ENCODE results near the gene CDA. TPM values are rescaled to one million over a fixed set of nuclear protein-coding genes. Genes with fewer than 3 reads are reported as not detected.
A peak's percentile ranks its signal among the peaks of the same experiment; 100 is the strongest.

Gene CDA
- total and polyA plus RNA-seq, 9 of the 15 experiments (the other 6 are each of a cell fraction or from before 2014, with no cell fraction given), result not detected

DNA sequence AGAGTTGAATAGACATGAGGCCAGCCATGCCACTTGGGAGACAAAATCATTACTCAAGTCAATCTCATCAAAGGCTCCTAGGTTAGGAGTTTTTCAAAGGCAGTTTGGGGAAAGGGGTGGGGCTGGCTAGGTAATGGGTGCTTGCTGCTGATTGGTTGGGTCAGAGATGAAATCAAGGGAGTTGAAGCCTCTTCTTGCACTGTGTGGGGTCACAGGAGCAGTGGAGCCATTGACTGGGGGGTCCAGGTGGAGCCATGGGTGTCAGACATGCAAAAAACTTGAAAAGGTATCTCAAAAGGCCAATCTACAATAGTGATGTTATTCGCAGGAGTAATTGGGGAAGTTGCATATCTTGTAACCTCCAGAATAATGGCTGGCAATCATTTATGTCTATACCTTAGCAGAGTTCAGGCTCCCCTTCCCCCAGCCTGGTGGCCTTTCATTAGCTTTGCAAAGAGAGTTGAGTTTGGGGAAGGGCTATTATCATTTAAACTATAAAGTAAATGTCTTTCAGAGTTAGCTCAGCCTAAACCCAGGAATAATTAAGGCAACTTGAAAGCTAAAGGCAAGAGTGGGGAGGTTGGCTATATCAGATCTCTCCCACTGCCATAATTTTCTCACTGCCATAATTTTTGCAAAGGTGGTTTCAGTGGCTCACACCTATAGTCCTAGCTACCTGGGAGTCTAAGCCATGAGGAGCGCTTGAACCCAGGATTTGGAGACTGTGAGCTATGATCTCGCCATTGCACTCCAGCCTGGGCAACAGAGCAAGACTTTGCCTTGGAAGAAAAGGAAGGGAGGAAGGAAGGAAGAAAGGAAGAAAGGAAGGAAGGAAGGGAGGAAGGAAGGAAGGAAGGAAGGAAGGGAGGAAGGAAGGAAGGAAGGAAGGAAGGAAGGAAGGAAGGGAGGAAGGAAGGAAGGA is 36.5 kb downstream of the CDA start:
- peaks cover 0 to under 1% of the 10 kb centered on the region in 2 experiments; a peak in 1 of 5 replicates for H3K4me1 ChIP-seq (replicated peaks in 1 of 2; ENCODE audit: control insufficient read depth in 2 of 2, insufficient read depth in 2 of 2, low read length in 2 of 2)
- ATAC-seq (no peak), FAIRE-seq (no peak), DNase-seq (ENCODE audit: extremely low read depth in 1 of 4, low spot score in 3 of 4) (no peak)
- H4K20me1 ChIP-seq (replicated peaks; ENCODE audit: control insufficient read depth, insufficient read depth, low read length), result no peaks in the 10 kb centered on the region
- no peak overlapping the region for H3K4me3 ChIP-seq
- H2AFZ ChIP-seq (ENCODE audit: low read depth, low read length), result no peak overlapping the region
- intact Hi-C loops (cut with micrococcal nuclease) (no loop called here), in situ Hi-C loops (cut with MboI) (no loop called here)
- H3K27ac ChIP-seq (ENCODE audit: extremely low read depth, low read depth, low read length), result no peak overlapping the region
- ChIA-PET CTCF (ENCODE audit: low intra/inter-chr PET ratio) (no interaction called here), POLR2A (no interaction called here)
- TF ChIP-seq NELFE (IDR thresholded peaks at IDR 0.05; ENCODE audit: insufficient read depth, insufficient read length), result no peak
- TF ChIP-seq ZNF76 (CRISPR knock-in tag; IDR thresholded peaks at IDR 0.05; ENCODE audit: borderline replicate concordance), result no peak
- TF ChIP-seq GTF2E2 (tag; IDR thresholded peaks at IDR 0.05), result no peak
- H3K4me2 ChIP-seq (ENCODE audit: insufficient read depth, low read length), result no peak overlapping the region
- H3K36me3 ChIP-seq (ENCODE audit: control insufficient read depth, insufficient read depth, low read length), result no peaks in the 10 kb centered on the region
- no peaks in the 10 kb centered on the region for H3K79me2 ChIP-seq (ENCODE audit: control insufficient read depth, insufficient read depth, low read length)
- WGBS (ENCODE audit: insufficient coverage, low coverage, missing lambda C conversion rate), result 3% methylated on average over 3 of the region's 3 CpGs
- H3K9me1 ChIP-seq (ENCODE audit: control insufficient read depth, insufficient read depth, low read length), result no peaks in the 10 kb centered on the region
- H3K9ac ChIP-seq (ENCODE audit: insufficient read depth in 1 of 2, low read depth in 2 of 2, low read length in 2 of 2), result no peak overlapping the region
- BruUV-seq (replicated peaks), result no TSS peak
- peaks cover 0 to 3% of the 10 kb centered on the region in 2 experiments; a peak in 1 of 5 replicates for H3K27me3 ChIP-seq (ENCODE audit: control insufficient read depth in 2 of 2, insufficient read depth in 2 of 2, low read length in 2 of 2)
- no peaks in the 10 kb centered on the region for H3K9me3 ChIP-seq (replicated peaks; ENCODE audit: control insufficient read depth, insufficient read depth, low read depth, low read length)

DNA sequence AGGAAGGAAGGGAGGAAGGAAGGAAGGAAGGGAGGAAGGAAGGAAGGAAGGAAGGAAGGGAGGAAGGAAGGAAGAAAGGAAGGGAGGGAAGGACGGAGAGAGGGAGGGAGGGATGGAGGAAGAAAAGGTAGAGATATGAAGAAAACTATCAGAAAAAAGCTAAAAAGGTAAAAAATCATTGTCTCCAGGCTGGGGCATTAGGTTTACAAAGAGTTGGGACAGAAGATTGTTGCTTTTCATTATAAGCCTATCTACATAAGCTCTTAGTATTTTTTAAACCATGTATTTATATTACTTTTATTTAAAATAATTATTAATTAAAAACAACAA is 37.2 kb downstream of the CDA start:
- H3K4me3 ChIP-seq, result no peak overlapping the region
- peaks cover 0 to 3% of the 10 kb centered on the region in 2 experiments; a peak in 1 of 5 replicates for H3K4me1 ChIP-seq (replicated peaks in 1 of 2; ENCODE audit: control insufficient read depth in 2 of 2, insufficient read depth in 2 of 2, low read length in 2 of 2)
- TF ChIP-seq PCBP2 (IDR thresholded peaks at IDR 0.05; ENCODE audit: low read depth, low read length, poor library complexity, severe bottlenecking), result peak; percentile 71
- TF ChIP-seq MXI1 (IDR thresholded peaks at IDR 0.05; ENCODE audit: low read depth, low read length), result no peak
- no peak for TF ChIP-seq SMAD4 (CRISPR knock-in tag; conservative IDR thresholded peaks at IDR 0.05)
- H3K79me2 ChIP-seq (ENCODE audit: control insufficient read depth, insufficient read depth, low read length), result no peaks in the 10 kb centered on the region
- H4K20me1 ChIP-seq (replicated peaks; ENCODE audit: control insufficient read depth, insufficient read depth, low read length), result no peaks in the 10 kb centered on the region
- H3K9me1 ChIP-seq (ENCODE audit: control insufficient read depth, insufficient read depth, low read length), result no peaks in the 10 kb centered on the region
- no TSS peak for BruUV-seq (replicated peaks)
- POLR2A ChIA-PET, result no interaction called here
- H3K9ac ChIP-seq (ENCODE audit: insufficient read depth in 1 of 2, low read depth in 2 of 2, low read length in 2 of 2), result no peak overlapping the region
- H3K4me2 ChIP-seq (ENCODE audit: insufficient read depth, low read length), result no peak overlapping the region
- FAIRE-seq (no peak), DNase-seq (ENCODE audit: extremely low read depth in 1 of 4, low spot score in 3 of 4) (no peak), ATAC-seq (no peak)
- H3K9me3 ChIP-seq (replicated peaks; ENCODE audit: control insufficient read depth, insufficient read depth, low read depth, low read length), result no peaks in the 10 kb centered on the region
- H3K36me3 ChIP-seq (ENCODE audit: control insufficient read depth, insufficient read depth, low read length), result no peaks in the 10 kb centered on the region
- in situ Hi-C loops (cut with MboI) (no loop called here), intact Hi-C loops (cut with micrococcal nuclease) (no loop called here)
- no peak overlapping the region for H2AFZ ChIP-seq (ENCODE audit: low read depth, low read length)
- peaks cover 0 to 3% of the 10 kb centered on the region in 2 experiments; a peak in 1 of 5 replicates for H3K27me3 ChIP-seq (ENCODE audit: control insufficient read depth in 2 of 2, insufficient read depth in 2 of 2, low read length in 2 of 2)
- no peak overlapping the region for H3K27ac ChIP-seq (ENCODE audit: extremely low read depth, low read depth, low read length)
- WGBS (ENCODE audit: insufficient coverage, low coverage, missing lambda C conversion rate), result no CpG with 5 or more reads among the region's 1 CpG
- CTCF ChIA-PET (ENCODE audit: low intra/inter-chr PET ratio), result no interaction called here
